ENCODE results near the gene CNGA4.
"Not testable (repeated sequence)": the region's sequence is repeated elsewhere in the genome, so short reads cannot be mapped to it uniquely, and the experiment has no call there.

Gene CNGA4

DNA sequence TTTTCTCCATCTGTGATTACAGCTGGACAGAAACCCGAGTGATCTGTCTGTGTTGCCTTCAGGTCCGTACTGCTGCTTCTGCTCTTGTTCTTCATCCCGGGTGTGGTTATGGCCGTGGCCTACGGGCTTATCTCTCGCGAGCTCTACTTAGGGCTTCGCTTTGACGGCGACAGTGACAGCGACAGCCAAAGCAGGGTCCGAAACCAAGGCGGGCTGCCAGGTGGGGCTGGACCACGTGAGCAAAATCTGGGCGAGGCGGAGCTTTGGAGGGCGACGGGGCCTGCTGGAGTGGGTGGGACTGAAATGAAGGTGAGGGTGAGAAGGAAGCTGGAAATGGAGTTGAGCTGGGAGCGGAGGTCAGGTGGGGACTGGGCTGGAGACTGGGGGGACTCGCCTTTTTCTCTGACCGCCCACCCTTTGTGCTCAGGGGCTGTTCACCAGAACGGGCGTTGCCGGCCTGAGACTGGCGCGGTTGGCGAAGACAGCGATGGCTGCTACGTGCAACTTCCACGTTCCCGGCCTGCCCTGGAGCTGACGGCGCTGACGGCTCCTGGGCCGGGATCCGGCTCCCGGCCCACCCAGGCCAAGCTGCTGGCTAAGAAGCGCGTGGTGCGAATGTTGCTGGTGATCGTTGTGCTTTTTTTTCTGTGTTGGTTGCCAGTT, 31.8 kb downstream of the CNGA4 start:
- DNase-seq: no peak

DNA sequence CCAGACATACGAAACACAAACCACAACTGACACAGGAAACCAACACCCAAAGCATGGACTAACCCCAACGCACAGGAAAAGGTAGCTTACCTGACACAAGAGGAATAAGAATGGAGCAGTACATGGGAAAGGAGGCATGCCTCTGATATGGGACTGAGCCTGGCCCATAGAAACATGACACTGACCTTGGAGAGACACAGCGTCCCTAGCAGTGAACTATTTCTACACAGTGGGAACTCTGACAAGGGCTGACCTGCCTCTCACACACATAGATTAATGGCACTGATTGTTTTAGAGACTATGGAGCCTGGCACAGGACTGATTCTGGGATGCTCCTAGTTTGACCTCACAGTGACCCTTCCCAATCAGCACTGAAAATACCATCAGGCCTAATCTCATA, 32.7 kb downstream of the CNGA4 start:
- no peak for DNase-seq

DNA sequence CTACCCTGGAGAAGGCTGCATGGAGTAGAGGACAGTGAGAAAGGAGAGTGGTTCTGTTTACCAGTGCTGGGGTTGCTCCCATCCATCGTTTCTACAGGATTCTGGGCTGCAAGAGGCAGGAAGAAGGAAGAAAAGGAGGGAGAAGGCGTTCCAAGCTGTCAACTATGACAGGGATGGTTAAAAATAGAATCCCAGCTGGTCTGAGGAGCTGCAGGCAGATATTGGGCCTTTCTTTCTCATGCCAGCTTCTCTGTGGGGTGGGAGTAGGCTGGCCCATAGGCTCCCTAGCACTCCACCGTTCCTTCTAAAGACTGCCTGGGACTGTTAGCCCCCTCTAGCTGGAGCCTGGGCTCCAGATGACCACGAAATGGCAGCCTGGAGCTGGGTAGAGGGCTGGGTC, 34.3 kb downstream of the CNGA4 start:
- DNase-seq: no peak

DNA sequence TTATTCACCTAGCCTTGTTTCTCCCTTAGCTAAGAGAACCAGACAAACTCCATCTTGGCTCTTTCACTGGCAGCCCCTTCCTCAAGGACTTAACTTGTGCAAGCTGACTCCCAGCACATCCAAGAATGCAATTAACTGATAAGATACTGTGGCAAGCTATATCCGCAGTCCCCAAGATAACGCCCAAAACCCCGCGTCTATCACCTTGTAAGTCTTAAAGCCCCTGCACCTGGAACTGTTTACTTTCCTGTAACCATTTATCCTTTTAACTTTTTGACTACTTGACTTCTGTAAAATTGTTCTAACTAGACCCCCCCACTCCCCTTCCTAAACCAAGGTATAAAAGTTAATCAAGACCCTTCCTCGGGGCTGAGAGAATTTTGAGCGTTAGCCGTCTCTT, 41.9 kb downstream of the CNGA4 start:
- DNase-seq: not testable (repeated sequence)

DNA sequence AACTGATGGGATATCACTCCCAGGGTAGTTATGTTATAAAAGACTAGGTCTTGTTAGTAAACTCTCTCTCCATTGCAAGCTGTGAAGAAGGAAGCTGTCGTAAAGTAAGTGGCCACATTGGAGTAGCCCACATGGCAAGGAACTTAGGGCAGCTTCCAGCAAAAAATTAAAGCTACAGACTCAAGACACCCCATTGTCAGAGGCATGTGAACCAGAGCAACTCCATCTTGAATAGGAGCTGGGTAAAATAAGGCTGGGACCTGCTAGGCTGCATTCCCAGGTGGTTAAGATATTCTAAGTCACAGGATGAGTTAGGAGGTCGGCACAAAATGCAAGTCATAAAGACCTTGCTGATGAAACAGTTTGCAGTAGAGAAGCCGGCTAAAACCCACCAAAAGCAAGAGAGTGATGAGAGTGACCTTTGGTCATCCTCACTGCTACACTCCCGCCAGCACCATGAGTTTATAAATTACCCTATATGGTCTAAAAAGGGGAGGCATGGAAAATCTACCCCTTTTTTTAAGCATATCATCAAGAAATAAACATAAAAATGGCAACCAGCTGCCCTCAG, 44.6 kb downstream of the CNGA4 start:
- DNase-seq: no peak

DNA sequence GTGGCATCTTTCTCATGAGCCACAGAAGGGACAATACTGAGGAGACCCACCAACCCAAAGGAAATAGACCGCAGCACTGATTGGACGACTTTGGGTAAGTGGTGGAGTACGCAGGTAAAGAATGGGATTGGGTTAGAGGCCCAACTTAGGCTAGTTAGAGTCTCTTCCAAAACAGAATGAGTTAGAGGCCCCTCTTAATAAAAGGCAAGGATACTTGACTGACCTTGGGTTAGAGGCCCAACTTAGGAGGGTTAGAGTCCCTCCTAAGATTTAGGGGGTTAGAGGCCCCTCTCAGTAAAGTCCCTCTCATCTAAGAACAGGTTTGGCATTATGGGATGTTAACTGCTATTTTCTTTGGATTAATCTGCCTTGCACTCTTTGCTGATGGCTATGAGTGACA, 45.4 kb downstream of the CNGA4 start:
- no peak for DNase-seq

DNA sequence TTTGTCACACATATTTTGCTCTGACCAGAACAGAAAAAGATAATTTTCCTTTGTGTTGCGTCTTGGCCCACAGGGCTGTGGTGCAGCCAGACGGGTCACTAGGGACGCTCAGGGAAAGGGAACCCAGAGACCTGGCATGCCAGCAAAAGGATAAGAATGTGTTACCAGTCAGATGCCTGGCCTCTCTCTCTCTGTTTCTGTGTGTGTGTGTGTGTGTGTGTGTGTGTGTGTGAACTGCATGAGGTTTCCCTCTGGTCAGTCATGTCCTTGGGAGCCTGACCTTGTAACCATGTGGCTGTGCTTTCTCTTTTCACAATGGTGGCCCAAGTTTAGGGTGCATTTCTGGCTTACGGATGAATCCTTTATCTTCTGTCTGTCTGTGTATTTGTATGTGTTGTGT, 46.1 kb downstream of the CNGA4 start:
- DNase-seq: no peak
